IPS-18c (cell line): ENCODE measurements around the gene ELOVL5.

Source experiments
- H3K4me3 ChIP-seq: 2 replicates; pipeline ENCODE4 v1.7.0; 2013; ENCODE audit warnings: low read depth, mild to moderate bottlenecking, low read length, moderate library complexity; ENCODE audit not compliant: insufficient read depth
- H3K9me3 ChIP-seq: one replicate; pipeline ENCODE4 v1.6.1; 2013; ENCODE audit warnings: mild to moderate bottlenecking, low read length, moderate library complexity; ENCODE audit not compliant: control insufficient read depth, insufficient read depth

ELOVL5 gene

GRCh38 chr6:53300656-53301551 is 47.8 kb downstream of the ELOVL5 start:
- no peaks in the 10 kb centered on the region for H3K9me3 ChIP-seq

GRCh38 chr6:53299331-53300005 is 49.3 kb downstream of the ELOVL5 start:
- Histone ChIP-seq H3K4me3 (no peak overlapping the region), H3K9me3 (no peaks in the 10 kb centered on the region)

More at GRCh38 chr6:53300656-53301551, 47.8 kb downstream of the ELOVL5 start:
- no peak overlapping the region for H3K4me3 ChIP-seq

DNA sequence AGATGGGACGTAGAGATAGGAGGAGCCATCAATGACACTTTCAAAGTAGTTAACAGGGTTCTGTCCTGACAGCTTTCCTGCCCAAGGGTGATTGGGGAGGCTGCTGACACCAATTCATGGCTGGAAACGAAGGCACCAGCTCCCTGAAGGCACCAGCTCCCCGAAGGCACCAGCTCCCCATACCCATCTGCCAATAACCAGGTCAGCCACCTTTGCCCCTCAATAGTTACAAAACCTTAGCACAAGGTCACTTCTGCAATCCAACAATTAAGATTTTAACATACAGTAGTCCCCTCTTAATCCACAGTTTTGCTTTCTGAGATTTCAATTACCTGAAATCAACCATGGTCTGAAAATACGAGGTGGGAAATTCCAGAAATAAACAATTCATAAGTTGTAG is 51.7 kb downstream of the ELOVL5 start:
- Histone ChIP-seq H3K4me3 (no peak overlapping the region), H3K9me3 (no peaks in the 10 kb centered on the region)

DNA sequence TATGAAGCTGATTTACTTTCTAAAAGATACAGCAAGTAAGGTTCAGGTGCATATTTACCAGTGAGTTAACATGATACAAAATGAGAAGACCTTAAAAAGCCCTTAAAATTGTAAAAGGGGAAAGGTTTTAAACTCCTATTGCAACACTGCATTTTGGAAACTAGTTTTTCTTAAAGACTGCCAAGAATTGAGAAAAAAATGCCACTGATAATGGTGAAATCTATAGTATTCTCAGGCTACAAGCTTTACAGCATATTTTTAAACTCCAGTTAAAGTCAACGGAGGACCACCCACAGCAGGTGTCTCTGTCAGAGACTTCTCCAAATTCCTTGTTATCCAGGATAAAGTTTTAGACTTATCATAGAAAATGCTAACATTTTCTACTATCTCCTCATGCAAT is 53.6 kb downstream of the ELOVL5 start:
- H3K4me3 ChIP-seq, result no peak overlapping the region
- no peaks in the 10 kb centered on the region for H3K9me3 ChIP-seq

DNA sequence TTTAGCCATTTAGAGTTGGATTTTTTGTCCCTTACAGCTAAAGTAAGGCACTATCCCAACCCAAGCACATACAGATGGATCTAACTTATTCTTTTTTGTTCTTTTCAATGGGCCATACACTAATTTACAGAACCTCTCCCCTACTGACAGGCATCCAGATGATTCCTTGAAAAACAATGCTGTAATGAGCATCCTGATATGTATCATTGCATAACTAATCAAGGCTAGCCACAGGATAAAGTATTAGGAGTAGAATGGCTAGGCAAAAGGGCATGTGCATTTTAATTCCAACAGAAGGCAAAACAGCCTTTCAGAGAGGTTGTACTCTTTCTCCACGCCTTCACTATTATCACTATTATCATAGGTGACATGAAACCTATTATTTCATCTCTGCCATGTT is 54.1 kb downstream of the ELOVL5 start:
- Histone ChIP-seq H3K4me3 (no peak overlapping the region), H3K9me3 (no peaks in the 10 kb centered on the region)

- no peaks in the 10 kb centered on the region for H3K9me3 ChIP-seq
- no peak overlapping the region for H3K4me3 ChIP-seq
Observed at GRCh38 chr6:53294095-53294494, 54.7 kb downstream of the ELOVL5 start.

- Histone ChIP-seq H3K4me3 (no peak overlapping the region), H3K9me3 (no peaks in the 10 kb centered on the region)
Observed at GRCh38 chr6:53293691-53294090, 55.1 kb downstream of the ELOVL5 start.

DNA sequence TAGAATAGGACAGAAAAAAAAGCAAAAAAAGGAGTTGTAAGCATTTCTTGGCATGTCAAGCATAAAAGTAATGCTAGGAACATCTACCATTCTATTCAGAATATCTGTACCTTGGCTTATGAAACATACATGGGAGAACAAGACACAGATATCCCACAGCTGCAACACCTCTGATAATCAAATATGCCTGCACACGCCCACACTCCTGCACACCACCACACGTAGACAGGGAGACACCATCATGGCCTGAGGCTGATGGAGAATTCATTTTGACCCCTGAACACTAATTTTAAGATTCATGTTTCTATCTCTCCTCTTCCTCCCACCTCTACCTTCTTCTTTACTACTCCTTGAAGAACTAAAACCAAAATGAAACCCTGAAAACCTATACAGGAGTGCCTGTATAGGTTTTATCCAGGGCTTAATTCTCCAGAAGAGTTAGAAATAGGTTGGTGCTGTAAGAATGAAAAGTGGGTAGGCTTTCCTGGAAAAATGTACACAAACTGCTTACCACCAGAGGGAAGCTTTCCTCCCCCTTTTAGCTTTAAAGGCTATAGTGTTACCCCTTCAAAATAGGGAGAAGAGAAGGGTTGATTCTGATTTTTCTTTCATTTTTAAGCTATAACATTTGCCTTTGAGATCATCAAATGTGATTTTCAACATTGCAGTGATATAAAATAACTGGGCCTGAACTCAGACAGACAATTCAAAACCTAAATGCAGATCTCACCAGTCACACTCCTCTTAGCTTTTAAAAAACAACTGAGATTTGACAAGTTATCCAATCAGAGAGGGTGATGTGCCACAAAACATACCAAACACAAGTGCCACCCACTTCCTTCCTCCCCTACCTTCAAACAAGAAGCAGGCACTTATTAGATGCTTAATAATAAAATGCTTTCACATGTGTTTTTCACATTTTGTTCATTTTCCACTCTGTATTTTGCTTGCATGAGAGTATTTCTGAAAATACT is 57.9 kb downstream of the ELOVL5 start:
- no peaks in the 10 kb centered on the region for H3K9me3 ChIP-seq
- no peak overlapping the region for H3K4me3 ChIP-seq

GRCh38 chr6:53287336-53288225 is 61.2 kb downstream of the ELOVL5 start:
- Histone ChIP-seq H3K4me3 (no peak overlapping the region), H3K9me3 (no peaks in the 10 kb centered on the region)

GRCh38 chr6:53284901-53285300 is 63.8 kb downstream of the ELOVL5 start:
- Histone ChIP-seq H3K9me3 (no peaks in the 10 kb centered on the region), H3K4me3 (no peak overlapping the region)

GRCh38 chr6:53282741-53283140 is 66.0 kb downstream of the ELOVL5 start:
- Histone ChIP-seq H3K9me3 (no peaks in the 10 kb centered on the region), H3K4me3 (no peak overlapping the region)

DNA sequence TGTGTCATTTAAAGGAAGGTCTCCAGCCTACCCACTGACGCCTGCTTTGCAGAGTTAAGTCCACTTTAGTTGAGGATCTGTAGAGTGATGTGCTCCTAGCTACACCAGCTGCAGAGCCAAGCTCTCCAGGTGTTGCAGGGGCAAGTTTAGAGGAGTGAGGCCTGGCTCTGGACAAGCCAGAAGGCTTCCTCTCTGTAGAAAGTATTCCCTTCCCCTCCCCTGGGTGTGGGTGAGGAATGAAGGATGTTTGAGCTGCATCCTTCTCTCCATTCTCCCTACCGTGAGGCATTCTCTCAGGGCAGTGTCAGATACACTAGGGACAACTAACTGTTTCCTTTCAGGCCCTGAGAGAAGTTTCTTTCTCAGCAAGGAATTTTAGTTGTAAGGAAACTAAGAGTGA is 66.5 kb downstream of the ELOVL5 start:
- no peak overlapping the region for H3K4me3 ChIP-seq
- no peaks in the 10 kb centered on the region for H3K9me3 ChIP-seq

DNA sequence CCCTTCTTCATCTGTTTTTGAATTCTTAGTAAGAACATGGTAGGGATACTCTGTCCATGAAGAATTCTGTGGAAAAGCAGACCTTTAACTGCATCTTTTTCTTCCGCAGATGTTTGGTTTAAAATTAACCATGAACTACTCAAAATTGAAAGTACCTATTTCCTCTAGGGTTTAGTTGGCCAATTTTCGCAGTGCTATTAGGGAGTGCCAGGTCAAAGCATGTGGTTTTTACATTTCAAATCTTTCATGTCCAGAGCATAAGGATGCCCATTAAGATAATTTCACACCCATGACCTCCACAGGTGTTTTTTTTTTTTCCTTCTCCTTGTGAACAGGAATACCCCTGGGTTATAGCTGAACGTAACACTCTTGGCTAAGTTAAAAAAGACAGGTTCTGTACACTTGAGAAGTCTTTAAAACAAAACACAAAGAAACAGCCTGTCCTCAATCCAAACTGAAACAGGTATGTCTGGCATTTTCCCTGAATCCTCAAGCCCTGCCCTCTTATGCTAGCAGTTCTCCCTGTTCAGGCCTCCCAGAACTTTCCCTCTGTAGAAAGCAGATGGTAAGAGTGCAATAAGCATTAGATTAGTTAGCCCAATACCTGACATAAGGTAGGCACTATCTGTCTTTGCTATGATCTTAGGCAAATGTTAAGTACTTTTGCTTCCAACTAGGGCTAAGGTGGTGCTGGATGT is 67.1 kb downstream of the ELOVL5 start:
- H3K9me3 ChIP-seq, result no peaks in the 10 kb centered on the region
- no peak overlapping the region for H3K4me3 ChIP-seq

DNA sequence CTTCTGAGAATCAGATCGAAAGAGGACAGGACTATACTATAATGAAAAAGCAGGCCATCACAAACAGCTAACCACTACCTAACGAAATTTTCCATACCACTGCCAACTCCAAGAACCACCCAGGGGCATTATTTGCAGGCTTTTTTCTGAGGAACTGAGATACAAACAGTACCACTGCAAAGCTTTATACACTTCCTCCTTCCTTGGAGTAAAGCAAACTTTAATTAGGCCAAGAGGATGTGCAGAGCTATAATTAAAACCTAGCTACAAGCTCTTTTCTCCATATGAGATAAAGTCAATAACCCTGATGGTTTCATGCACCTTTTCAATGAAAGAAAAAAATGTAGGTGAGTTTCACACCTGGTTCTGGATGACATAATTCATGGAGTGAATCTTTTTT is 68.5 kb downstream of the ELOVL5 start:
- Histone ChIP-seq H3K4me3 (no peak overlapping the region), H3K9me3 (no peaks in the 10 kb centered on the region)

- Histone ChIP-seq H3K4me3 (no peak overlapping the region), H3K9me3 (no peaks in the 10 kb centered on the region)
Observed at GRCh38 chr6:53279293-53279692, 69.5 kb downstream of the ELOVL5 start.

GRCh38 chr6:53273370-53273769 is 75.4 kb downstream of the ELOVL5 start:
- no peak overlapping the region for H3K4me3 ChIP-seq
- H3K9me3 ChIP-seq, result no peaks in the 10 kb centered on the region
